T-helper 2 cell (primary cell): ENCODE data around the gene RASSF8.

Source experiments
- DNase-seq, 5 experiments: peaks; one replicate each; pipeline versions ENCODE4 v3.0.0 to v3.0.0-alpha.2; 2012 to 2022

The RASSF8 gene

DNA sequence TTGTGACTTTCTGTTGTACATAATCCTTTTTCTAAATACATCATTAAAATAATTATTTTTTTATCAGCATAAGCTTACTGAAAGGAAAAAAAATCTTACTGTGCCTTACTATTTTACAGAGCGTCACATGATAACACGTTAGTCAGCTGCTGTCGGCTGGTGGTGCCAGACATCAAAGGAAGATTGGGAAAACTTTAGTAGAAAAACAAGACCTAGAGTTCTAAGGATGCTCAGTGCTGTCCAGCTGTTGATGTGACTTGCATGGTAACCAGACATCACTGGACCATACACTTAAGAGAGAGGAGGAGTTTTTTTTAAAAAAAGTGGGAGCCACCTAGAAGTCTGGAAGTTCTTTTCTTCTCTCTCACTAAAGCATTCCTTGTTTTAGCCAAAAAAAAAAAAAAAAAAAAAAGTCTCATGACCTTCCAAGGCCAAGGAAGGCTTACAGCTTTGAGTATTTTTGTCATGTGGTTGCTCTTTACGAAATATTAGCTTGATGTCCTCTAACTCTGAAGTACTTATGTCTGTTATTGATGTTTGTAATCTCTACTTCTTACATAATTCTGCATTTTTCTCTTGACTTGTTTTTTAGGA, 4.5 kb downstream of the RASSF8 start:
- no peak for DNase-seq

DNA sequence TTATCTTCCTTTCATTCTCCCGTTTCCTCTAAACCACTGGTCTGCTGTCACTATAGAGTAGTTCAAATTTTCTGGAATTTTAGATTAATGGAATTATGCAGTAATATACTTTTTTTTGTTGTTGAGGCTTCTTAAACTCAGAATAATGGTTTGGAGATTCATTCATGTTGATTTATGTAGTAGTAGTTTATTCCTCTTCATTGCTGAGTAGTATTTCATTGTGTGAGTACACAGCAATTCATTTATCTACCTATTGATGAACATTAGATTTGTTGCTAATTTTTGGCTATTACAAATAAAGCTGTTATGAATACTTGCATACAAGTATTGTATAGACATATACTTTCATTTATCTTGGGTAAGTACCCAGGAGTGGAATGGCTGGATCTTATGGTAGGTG, 7.2 kb downstream of the RASSF8 start:
- no peak for DNase-seq

DNA sequence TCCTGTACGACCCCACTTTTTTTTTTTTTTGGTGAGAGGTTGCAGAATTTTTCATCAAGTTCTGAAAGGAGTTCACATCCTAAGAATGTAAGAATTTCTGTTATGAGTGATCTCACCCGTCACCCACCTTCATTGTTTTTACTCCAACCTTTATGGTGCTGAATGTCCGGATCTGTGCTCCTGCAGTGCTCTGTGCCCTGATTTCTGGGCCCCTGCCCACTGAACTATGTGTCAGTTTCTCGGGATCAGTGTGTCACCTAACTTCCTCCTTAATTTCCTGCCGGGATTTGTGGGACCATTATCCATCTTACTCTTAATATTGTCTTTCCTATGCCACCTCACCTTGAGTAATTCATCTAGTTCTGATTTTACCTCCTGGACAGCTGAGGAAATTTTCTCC, 11.6 kb downstream of the RASSF8 start:
- no peak for DNase-seq

DNA sequence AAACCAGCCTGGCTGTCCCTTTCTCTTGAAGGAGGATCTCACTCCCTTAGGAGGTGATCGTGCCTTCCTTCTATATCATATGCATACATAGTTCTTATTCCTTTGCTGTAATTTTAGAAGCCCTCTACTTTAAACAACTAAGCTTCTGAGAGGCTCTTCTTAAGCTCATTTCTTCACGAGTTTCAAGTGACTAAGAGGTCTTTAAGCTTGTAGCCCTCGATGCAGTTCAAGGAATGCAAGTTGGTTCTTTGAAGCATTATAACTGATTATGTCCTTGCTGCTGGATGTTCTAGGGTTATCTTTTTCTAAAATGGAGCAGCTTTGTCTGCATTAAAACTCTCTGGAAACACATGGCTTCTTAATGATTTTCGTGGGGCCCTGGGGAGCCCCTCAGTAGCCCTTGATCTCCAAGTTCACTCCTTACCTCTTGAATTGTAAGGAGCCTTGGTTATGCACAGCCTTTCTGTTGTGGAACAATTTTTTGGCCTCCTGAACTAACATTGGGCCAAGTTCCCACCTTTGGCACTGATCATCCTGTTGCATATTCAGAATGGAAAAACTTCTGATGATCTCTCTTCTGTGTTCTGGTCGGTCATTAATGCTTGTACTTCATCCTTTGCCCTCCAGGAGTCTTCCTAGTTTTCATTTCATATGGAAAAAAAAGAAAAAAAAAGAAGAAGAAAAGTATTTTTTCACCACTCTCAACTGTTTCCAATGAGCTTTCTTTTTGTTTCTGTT, 12.6 kb downstream of the RASSF8 start:
- DNase-seq: no peak

DNA sequence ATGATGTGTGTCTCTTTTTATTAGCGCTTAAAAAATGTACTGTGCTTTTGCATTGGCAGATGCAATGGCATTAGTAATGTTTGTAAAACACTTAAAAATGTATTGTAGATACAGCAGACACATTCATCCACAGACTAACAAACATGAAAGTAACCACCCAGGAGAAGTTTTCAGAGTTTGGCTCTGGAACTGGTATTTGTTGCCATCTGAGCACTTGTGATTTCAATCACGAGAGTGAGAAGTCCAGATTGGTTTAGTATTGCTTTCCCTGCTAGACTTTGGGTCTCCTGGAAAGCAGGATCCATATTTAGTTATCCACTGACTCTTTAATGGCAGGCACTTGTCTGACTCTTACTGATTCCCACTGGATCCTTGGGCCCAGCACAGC, 13.2 kb downstream of the RASSF8 start:
- no peak for DNase-seq

DNA sequence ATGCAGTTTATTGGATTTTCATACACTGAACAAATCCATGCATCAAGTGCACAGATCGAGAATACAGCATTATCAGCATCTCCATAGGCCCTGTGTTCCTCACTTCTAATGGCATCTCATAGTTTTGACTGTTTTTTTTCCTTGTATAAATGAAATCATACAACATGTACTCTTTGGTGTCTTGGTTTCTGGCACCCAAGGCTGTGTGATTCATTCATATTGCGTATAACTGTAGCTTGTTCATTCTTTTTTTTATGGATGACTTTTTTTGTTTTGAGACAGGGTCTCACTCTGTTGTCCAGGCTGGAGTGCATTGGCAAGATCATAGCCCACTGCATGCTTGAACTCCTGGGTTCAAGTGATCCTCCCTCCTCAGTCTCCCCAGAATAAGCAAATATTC, 14.3 kb downstream of the RASSF8 start:
- no peak for DNase-seq

DNA sequence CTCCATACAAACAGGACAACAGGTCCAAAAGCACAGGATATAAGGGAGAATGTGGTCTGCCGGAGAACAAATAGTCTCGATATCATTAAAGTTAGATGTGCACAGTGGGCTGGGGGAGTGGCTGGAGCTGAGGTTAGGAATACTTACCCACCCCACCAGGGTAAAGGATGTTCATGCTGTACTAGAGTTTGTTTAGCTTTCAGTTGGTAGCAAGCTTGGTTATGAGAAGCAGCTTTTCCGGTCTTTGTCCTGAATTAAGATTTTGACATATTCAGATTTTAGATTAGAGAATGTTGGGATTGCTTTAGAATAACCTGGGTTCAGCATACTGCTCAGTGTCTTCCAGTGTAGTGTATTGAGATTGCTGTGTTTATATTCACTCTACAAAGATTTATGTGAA, 16.7 kb downstream of the RASSF8 start:
- no peak for DNase-seq

DNA sequence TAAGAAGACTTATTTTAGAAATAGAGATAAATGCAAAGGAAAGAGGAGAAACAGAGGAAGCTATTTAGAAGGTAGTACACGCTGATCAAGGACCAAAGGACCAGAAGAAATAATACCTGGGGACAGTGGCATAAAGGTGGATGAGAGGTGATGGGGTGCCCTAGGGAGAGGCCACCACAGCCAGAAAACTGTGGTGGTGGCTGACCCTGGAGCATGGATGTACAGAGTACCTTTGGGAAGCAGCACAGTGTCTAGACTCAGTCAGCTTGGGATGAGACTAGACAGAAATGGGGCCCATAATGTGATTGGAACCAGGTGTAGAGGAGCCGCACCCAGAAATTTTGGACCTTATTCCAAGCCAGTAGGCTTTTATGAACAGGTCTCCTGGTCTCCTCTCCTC, 17.2 kb downstream of the RASSF8 start:
- DNase-seq: no peak

DNA sequence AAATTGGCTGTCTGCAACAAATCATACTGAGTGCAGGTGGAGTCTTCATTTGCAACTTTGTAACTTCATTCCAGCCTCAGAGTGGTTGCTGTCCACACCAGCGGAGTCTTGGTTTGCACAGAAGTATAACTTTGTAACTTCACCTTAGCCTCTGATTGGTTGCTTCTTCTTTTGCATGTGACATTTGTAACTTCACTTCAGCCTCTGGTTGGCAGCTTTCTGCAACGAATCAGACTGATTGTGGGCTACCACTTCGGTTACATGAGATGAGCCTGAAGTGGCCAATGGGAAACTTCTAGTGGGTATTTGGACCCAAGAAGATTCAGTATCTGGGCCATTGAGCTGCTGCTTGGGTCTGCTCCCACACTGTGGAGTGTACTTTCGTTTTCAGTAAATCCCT, 17.8 kb downstream of the RASSF8 start:
- no peak for DNase-seq

DNA sequence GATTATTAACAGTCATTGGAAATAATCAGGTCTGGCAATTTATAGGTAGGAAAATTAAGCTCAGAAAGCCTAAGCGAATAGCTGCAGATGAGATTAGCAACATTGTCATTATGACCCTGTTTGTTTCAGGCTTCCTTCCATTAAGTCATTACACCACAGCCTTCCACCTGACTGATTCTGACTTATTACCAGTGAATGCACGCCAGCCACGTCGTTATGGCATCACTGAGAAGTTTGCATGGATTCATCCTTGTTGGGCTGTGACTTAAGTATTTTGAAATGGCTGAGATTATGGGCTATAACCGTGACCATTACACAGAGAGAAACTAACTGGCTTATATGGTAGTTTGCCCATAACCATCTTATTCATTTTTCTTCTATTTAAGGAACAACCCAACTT, 18.6 kb downstream of the RASSF8 start:
- DNase-seq: no peak

DNA sequence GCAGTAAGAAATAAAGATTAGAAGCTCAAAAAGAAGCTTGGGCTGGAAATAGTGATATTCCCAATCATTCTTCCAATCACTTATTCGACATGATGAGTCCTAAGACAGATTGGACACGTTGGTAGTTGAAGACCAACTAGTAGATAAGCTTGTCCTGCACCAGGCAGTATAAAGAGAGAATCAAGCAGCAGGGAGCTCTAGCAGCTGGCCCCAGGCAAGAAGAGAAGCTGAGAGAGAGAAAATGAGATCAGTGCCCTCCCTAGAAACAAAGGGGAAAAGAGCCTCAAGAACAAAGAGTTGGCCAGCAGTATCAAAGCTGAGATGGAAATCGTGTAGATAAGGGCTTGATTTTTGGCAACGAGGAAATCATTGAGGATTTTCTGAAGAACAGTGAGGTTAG, 20.6 kb downstream of the RASSF8 start:
- no peak for DNase-seq

DNA sequence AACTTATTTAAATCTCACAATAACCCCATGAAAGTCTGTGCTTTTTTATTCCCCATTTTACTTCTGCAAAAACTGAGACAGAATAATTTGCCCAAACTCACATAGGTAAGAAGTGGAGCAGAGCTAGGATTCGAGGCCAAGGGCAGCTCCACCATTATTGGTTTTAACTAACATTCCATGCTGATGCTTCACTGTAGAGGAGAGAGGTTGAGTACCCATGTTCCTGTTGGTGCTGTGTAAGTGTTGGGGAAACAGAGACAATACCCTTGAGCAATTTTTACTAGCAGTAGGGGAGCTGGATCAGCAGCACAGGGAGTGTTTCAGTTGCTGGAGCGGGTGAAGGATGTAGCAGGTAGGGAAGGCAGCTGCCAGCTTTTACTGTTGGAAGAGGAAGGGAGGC, 21.1 kb downstream of the RASSF8 start:
- no peak for DNase-seq

DNA sequence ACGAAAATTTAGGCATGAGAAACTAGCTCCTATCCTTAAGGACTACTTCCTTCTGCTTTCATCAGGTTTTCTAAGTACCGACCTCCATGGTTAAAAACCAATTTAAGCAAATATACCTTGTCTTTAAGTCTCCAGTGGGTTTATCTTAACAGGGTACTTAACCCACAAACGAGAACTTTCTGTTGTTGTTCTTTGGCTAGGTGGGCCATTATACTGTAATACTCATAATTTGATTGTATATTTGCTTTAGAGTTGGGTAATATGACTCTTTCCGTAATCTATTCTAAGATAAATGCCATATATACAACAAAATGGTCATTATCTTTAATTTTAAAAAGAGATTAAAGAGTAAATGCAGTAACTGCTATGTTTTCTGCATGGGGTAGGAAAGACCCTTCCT, 21.6 kb downstream of the RASSF8 start:
- no peak for DNase-seq

DNA sequence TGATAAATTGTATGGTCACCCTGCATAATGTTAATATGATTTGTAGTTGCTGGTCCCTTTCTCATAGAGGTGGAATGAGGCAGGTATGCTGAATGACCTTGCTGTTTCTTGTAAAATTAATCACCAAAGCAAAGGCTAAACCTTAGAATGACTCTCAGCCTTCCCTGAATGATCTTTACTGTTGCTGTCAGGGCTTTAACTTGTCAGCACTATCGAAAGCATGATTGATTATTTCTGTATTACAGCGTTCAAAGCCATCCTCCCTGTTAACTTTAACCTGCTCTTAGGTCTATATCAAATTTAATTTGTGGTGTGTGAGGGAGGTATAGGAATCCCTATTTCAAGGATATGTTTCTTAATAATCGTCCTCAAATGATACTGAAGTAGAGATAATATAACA, 23.1 kb downstream of the RASSF8 start:
- DNase-seq: no peak

DNA sequence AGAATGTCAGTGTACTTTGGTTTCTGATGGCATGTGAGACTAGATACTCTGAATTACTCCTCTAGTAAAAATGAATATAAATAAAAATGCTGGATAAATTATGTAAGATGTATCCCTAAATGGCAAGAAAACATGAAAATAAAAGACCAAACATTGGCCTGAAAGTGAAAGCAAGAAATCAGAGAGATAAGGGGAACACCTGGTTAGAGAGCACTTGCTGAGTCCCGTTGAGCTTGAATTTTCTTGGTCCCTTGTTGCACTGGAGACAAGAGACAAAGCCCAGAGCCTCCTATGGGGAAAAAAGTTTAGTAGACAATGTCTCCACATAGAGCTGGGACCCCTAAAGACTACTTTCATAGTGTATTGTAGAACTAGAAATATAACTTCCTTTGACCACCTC, 23.9 kb downstream of the RASSF8 start:
- no peak for DNase-seq

DNA sequence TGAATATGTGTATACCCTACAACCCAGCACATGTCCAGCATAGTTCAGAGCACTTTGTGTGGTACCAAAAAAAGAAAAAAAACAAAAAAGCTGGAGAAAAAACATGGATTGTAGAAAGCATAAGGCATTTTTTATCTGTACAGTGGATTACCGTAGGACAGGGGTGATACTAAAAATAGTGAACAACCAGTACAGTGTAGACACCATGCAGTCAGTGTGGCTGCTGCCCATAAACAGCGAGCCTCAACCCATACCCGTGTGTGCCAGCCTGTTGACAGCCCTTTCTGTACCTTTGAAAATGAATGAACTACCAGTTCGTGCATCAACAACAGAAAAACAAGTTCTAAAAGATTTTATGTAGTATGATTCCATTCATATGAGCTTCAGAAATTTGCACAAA, 25.1 kb downstream of the RASSF8 start:
- no peak for DNase-seq

DNA sequence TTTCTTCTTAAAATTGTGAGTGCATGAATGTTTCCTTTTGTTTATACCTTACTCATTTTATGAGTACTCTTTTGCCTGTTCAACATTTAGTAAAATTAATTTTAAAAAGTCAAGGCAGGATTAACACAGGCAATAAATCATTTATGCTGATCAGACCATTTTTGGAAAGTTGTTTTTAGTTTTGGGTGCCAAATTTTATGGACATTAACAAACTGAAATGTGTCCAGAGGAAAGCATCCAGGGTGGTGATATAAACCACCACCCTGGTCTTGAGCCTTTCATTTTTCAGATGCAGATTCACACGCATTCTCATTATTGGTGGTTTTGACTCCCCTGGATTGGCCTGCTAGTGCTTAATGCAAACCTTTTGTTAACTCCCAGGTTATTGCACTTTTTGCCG, 26.3 kb downstream of the RASSF8 start:
- DNase-seq: no peak

DNA sequence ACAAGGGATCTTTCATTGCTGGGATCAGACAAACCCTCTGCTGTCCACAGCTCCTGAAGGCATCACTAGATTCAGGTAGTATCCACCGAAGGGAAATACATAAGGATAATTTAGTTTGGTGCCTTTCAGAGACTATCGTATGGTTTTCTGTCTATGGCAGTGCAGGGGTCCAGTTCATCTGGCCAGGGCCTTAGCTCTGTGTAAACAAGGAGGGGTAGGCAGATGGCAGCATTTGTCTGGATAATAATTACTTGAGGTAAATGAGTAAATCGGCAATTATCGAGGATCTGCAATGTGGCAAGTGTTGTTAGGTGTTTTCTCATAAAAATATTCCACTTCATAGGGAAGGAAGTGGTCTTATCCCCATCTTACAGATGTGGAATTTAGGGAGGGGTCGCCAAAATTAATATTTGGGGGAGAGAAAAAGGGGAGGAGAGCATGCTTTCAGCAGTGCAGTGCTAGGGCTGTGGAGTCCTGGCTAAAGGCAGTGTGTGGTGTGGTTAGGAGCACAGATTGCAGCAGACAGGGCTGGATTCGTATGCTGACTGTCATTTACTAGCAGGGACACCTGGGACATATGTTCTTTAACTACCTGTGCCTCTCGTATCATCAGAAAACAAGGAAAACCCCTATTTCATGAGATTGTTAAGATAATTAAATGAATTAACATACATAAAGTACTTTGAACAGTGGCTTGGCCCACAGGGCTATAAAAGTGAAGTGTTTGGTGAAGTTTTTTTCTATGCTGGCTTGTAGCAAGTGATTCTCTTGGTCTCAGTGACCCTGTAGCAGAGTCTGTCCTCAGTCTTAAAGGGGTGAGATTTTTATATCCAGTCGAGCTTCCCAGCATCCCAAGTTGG, 27.1 kb downstream of the RASSF8 start:
- DNase-seq: no peak

DNA sequence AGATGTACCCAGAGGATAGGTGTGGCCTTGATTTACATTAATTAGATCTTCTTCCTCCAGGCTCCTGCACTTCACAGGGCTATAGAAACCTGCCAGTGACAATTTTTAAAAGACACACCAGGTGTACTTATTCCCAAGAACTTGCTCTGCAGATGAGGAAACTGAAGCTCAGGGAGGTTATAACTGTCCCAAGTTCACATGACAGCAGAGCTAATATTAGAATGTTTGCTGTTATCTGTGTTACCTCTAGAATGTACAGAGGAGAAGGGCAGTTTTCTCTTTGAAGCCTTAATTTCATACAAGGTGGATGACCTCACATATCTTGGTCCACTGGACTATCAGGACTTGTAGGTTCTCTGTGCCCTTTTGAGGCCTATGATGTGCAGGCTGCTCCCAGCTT, 27.7 kb downstream of the RASSF8 start:
- DNase-seq: no peak

DNA sequence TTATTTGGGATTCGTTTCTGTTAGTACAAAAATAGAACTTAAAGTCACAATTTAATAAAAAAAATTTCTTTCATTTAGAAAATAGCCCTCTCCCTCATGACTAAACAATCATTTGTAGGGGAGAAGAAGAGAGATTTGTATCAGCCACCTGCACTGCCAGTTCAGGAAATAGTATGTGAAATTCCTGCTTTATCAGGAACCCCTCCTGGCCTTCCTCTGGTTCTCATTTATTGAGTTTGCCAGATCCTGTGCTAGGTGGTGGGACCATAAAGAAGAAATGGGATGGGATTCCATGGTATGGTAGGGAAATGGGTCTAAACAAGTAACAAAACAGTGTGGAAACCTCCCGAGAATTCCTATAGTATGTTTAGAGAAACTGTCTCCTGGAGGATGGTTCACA, 30.0 kb downstream of the RASSF8 start:
- DNase-seq: no peak

DNA sequence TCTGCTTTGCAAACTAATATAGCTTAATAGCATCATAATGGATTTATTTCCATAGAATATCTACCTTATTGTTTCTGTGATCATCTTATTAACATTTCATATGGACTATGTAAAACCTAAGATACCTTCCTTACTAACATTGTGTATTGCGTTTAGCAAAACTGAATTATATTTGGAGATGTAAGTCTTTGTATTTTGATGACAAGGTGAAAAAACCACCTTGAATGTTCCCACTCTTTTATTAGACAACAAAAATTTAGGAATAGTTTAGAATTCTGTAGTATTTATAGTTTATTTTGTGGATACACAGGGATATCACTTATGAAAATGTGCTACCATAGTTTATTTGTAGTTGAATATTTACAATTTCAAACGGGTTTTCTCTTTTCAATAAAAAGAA, 32.0 kb downstream of the RASSF8 start:
- DNase-seq: no peak

DNA sequence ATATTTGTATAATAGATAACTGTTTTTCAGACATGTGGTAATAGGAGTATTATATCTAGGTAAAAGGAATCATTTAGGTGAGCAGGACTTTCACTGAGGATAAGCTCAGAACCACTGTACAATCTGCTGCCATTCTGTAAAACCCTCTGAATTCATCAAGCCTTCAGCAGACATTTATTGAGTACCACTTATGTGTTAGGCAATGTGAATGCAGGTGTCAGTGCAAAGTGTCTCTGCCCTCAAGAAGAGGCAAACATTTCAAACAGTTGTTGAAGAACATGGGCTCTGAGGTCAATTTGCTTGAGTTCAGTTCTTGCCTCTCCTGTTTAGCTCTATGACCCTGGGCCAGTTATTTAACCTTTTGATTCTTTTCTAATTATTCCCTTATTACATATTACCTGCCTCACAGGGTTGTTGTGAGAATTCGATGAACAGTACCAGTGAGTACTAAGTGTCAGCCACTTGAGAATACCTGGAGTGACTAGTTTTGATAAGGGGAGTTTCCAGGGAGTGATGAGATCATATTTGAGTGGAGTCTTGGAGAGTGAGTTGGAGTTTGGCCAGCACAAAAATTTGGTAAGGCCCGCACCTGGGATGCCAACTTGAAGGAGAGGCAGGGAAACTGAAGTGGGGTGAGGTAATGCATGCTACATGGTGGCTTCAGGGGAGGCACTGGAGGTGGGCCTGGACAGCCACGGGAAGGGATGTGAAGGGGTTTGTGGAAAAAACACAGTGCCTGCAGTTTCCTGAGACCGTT, 33.7 kb downstream of the RASSF8 start:
- no peak for DNase-seq

DNA sequence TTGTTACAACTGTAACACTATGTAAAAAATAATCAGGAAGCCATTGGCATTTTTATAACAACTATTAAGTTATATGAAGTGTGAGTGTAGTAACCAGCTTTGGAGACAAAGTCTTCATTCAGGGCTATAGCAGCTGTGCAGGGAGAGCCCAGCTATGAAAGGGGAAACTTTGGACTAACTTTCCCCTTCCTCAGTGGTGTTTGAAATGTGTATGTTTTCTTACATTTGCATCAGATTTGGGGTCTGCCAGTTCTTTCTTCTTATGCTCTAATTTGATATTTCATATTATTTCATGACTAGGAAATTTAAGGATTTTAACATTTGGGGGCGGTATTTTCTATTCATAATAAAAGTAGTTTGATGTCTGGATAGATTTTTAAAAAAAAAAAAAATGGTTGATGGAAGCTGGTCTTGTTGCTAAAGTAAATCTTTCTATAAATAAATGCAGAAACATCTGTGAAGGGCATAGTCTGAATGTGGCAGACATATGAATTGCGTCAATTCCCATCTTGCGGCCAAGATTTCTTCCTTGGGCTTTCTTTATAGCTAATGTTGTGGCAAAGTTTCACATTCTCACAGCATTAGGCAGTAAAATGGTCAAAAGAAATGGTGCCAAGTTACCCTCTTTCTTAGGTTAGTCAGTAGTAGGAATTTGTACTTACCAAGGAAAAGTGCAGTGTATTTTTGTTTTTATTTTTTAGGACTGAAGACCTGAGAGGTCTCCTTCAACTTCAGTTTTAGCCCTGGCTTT, 35.6 kb downstream of the RASSF8 start:
- no peak for DNase-seq
